RPMI8226 (cell line): ENCODE data around the gene WWOX.

Source experiments
- DNase-seq: peaks from one replicate; pipeline ENCODE4 v3.0.0-alpha.2; 2015

Gene WWOX

DNA sequence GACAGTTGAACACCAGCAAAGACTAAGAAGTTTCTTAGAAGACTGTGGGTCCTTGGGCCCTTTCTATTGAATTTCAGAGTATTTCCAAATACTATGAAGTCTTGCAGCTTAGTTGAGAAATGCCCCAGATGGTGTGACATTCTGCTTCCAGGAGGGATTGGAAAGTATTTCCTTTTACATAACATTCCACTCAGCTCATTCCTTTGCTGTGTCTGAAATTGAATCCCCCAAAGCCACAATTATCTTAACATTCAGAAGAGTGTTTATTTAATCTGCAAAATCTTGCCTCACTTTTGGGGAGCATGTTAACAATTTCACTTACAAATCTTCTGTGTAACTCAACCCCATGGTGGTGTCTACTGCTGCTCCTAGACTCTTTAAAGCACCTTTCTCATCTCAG, 307.7 kb downstream of the WWOX start:
- no peak for DNase-seq

DNA sequence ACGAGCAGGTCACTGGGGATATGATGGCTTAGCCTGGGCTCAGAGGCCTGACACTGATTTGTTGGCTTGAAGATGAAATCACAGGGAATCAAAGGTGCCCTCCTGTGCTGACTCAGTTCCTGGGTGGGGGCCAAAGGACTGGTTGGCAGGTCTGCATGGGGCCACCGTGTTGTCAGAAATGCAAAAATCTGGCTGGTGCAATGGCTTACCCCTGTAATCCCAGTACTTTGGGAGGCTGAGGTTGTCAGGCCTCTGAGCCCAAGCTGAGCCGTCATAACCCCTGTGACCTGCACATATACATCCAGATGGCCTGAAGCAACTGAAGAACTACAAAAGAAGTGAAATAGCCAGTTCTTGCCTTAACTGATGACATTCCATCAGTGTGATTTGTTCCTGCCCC, 314.2 kb downstream of the WWOX start:
- DNase-seq: no peak

DNA sequence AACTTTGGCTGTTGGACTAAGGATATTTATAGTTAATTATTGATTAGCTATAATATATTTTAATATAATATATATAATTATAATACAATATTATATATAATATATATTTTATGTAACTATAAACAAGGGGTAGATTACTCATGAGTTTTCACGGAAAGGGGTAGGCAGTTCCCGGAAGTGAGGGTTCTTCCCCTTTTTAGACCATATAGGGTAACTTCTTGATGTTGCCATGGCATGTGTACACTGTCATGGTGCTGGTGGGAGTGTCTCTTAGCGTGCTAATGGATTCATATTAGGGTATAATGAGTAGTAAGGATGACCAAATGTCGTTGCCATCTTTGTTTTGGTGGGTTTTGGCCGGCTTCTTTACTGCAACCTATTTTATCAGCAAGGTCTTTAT, 315.6 kb downstream of the WWOX start:
- DNase-seq: no peak

DNA sequence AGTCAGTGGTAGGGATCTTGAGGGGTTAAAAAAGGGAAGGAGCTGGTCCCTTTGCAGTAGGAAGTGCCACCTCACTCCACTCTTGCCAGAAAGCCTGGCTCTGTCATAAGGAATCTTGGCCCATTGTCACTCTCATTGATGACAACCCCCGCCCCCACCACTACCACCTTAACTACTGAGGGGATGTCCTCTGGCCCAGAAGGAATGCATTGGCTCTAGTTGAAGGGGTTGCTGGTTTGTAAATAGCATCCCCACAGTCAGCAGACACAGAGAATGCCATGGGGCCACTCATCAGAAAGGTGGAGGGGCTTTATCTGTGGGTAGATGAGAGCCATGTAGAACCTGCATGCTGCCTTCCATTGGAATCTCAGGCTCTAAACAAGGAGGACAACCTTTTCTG, 316.2 kb downstream of the WWOX start:
- DNase-seq: no peak

DNA sequence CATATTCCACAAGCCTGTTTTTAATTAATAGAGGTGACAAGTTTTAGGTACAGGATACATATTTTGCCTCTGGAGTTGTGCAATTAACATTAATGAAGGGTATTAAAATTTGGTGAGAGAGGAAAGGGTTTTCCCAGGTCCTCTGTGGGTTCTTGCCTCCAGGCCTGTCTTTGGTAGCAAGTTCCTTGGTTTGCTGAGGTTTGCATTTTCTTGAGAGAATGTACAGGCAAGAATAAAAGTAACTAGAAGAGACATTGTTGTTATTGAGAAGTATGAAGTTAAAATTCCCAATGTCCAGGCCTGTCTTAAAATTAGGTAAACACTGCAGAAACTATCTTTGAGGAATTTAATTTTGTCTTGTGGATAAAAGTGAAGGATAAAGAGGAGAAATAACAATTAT, 316.9 kb downstream of the WWOX start:
- DNase-seq: no peak

DNA sequence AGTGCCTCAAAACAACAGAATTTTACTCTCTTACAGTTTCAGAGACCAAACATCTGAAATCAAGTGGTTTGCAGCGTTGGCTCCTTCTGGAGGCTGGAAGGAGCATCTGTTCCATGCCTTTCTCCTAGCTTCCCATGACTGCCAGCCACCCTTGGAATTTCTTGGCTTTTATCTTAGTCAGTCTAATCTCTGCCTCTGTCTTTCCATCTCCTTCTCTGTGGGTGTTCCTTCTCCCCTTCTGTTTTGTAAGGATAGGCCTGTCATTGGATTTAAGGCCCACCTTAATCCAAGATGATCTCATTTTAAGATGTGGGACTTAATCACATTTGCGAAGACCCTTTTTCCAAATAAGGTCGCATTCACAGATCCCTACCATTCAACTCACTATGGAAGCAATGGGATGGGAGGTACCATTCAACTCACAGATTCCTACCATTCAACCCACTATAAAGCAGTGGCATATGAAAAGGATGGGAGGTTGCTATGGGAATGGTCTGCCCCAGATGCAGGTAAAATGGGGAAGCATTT, 321.8 kb downstream of the WWOX start:
- DNase-seq: no peak

DNA sequence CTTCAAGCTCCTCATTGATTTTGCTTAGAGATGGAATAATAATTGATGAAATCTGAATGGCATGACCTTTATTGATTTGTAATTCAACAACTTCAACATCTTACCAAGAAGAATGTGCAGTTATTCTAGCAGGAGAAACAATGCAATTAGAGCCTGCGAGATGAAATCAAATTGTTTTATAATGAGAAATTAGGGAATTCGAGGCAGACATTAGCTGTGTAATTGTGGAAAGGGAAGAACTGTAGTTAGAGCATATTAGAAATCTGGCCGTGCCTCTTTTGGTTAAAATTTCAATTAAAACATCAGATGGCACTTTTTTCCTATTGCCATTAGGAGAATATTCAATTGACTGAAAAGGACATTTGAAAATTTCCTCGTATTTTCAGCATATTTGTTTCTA, 325.8 kb downstream of the WWOX start:
- DNase-seq: no peak

DNA sequence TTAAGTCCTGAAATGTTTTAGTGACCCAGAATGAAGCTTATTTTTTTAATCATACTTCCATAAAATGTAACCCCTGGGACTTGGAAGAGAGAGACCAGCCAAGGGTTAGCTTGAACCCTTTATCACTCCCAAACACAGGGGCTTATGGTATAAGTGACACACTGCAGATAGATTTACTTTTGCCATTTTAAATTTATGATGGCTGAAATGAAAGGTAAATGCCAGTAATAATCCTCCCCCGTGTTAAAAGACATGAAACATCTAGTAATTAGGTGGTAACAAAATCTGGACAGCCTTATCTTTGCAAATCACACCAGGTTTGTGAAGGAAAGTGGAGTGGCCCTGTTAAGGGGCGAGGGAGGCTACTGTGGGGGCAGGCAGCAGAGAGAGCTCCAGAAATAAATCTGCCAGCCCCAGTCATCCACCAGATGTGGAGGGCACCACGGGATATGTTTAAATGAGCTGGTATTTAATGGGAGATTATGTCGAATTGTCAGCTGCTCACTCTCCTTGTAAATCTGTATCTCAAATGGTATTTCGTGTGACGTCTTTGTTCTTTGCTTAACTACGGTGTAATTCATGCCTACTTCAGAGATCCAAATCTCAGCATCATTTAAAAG, 326.5 kb downstream of the WWOX start:
- no peak for DNase-seq

DNA sequence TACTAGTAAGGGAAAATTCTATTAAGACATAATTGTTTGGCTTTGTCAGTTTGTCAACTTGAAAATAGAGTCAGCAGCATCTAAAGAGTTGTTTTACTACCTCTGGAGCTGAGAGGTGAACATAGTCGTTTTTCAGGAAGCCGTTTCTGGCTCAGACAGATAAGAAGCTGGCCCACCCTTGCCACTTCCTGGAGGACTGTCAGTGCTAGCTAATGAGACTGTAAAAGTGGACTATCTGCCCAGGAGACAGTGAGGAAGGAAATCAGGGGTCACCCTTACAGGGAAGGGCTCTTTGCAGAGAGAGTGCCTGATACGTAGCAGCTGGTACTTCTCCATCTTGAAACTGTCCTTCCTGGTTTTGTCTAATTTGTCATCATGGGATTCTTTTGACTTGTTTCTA, 328.7 kb downstream of the WWOX start:
- no peak for DNase-seq

DNA sequence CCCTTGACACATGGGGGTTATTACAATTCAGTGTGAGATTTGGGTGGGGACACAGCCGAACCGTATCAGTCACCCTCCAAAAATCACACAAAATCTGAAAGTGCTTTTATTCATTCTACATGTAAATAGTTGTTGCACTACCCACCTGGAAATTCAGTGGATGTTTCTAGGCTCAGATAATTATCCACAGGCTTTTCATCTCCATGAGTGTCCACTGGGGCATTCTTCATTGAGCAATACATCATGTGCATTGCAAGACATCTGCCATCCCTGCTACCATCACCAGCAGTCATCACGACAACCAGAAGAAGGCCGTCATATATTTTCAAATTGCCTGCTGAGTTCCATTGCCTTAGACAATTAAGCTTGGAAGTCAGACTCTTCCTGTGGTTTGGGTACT, 330.8 kb downstream of the WWOX start:
- no peak for DNase-seq

DNA sequence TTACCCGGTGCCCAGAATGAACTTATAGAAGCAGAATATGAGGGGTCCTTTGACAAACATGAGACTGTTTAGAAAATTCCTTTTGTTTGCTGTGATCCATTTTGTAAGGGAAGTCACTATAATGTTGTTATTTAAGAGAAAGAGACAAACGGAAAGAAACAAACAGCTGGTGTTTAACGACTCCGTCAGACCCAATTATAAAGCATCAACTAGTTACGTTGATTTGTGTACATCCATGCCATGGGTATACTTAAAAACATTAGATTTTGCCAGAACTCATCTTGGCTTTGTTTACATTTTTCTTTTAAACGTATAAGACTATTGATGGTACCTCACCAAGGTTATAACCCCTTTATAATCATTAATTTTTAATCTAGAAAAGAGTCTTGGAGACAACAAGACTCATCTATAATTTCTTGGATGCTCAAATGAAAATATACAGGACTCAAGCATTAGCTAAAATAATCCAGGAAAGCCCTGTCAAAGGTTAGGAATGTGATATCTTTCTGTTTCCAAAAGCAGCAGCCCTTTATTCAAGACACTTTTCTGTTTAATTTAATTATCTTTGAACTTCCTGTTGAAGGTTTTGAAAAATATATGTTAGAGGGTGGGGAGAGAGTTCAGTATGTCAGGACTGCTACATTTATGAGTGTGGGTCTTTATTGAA, 331.7 kb downstream of the WWOX start:
- no peak for DNase-seq

DNA sequence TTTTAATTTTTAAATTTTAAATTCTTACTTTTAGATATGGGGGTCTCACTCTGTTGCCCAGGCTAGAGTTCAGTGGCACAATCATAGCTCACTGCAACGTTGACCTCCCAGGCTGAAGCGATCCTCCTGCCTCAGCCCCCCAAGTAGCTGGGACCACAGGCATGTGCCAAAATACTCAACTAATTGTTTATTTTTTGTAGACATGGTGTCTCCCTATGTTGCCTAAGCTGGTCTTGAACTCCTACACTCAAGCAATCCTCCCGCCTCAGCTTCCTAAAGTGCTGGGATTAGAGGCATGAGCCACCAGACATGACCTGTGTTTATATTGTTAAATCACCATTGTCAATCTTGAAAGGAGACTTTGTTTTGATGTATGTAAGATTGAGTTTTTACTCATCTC, 332.2 kb downstream of the WWOX start:
- no peak for DNase-seq

DNA sequence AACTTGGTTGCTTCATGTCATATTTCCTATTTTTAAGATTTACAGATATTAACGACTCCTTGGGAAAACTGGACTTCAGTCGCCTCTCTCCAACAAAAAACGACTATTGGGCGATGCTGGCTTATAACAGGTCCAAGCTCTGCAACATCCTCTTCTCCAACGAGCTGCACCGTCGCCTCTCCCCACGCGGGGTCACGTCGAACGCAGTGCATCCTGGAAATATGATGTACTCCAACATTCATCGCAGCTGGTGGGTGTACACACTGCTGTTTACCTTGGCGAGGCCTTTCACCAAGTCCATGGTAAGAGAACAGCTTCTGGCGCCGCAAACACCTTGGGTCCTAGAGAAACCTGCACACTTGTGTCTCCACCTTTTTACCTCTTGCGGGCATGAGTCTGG, 333.0 kb downstream of the WWOX start:
- no peak for DNase-seq

DNA sequence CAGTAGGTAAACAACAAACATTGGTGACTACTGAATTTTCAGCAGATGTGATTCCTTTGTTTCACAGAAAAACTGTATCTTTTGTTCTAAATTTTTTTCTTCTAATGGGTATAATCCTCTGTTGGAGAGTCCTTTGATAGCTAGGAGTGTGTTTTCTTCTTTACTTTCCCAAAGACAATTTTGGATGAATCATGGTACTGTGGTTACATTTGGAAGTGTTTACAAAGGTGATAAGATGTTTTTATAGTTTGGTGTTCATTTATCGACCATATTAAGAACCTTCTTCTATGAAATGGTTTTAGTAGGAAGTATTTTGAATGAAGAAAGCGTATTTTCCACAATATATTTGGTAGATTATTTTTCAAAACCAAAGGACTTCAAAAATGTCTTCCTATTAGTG, 333.7 kb downstream of the WWOX start:
- no peak for DNase-seq

DNA sequence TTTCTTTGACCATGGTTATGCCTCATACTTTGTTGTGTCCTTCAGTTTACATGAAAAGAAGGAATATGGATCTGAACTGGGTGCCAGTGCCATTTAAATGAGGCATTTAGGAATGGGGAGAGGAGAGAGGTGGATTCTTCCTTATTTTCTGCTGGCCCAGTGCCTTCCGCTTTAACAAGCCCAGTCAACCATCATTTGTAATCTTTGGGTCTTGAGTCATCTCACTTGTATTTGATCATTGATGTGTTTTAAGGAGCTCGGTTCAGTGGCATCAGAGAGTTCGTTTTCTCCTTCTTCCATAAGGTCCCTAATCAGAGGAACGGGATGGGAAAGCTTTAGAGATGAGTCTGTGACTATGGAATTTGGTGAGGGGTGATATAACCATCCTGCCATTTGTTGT, 334.9 kb downstream of the WWOX start:
- no peak for DNase-seq

DNA sequence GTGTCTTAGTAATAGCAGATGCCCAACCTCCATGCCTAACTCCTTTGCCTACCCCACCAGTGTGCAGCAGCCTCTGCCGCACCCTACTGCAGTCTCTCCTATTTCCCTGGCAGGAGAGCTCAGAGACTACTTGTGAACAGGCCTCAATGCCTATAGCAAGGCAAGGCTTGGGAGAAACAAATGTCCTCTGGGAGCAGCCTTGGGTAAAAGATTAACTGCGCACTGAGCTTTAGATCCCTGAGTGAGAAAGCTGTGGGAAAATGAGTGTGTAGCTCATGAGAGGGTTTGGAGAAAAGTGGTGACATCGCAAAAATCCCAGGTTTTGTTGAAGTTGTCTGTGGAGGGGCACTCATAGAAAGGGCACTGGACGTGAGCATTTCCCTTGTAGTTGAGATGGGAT, 335.8 kb downstream of the WWOX start:
- no peak for DNase-seq

DNA sequence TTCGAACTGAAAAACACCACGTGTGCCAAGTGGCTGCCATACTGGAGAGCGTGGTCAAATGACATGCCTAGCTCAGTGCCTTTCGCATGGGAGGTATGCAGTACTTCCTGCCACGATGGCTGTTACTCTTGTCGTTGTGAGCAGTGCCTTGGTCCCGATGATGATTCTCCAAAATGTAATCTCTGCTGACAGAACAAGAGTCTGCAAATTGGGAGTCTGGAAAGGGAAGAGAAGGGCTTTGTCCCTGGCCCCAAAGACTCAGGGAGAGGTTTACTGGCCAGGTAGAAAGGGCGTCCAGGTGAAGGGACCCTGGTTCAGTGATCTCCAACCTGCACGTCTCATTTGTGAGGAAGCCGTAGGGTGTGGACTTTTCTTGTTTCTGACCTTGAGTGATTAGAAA, 336.6 kb downstream of the WWOX start:
- DNase-seq: no peak

DNA sequence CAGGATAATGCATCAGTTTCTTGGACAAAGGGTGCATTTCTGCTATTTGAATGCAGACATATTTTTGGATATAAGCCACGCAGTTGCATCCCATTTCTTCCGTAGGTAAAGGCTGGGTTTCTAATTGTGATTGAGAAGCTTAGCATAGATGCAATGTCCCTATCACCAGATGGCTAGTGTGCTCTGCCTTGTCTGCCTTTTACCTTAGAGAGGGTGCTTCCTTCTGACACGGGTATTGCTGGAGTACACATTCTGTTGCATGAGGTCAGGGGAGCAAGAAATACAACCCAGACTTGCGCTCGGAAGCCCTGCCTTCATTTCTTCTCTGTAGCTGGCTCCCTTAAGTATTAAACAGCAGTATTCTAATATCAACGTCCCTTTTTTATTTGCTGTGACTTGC, 337.4 kb downstream of the WWOX start:
- no peak for DNase-seq

DNA sequence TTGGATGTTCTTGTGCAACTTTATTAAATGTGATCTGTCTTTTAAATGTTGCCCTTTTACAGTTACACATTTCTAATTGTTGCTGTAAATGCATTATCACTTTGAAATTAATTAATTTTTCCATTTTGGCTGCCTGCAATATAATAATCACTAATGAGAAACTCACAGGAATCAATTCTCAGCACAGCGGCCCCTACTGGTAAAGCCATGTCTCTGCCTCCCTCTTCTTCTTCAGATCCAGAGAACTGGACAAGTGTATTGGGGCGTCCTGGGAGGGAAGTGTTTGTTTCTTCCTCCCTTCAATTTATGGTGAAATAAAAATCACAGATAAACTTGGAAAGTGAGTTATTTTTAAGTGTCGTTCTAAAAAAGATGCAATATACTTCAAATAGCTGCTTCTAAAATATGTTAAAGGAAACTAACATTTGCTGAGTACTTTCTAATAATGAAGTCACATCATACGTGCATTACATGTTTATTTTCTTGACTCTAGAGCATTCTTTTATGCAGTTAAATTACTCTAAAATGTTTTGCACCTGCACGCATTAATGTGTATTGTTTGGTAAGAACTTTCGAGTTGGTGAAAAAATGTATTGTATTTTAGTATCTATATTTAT, 338.0 kb downstream of the WWOX start:
- DNase-seq: peak; percentile 52

DNA sequence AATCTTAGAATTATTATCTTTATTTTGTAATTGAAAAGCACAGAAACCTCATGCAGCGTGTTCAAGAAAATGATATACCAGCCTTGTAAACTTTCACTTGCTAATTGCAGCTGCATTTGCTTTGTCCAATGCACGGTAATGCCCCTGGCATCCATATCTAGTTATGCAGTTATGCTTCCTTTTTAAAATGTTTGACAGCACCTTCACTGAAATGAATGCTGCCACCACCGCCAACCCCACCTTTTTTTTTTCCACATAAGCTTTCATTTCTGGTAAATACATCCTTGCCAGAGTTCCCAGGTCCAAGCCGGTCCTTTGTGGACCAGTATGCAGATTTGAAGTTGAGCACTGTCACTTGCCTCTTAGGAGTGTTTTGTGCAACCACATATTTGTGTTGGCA, 338.8 kb downstream of the WWOX start:
- DNase-seq: no peak

DNA sequence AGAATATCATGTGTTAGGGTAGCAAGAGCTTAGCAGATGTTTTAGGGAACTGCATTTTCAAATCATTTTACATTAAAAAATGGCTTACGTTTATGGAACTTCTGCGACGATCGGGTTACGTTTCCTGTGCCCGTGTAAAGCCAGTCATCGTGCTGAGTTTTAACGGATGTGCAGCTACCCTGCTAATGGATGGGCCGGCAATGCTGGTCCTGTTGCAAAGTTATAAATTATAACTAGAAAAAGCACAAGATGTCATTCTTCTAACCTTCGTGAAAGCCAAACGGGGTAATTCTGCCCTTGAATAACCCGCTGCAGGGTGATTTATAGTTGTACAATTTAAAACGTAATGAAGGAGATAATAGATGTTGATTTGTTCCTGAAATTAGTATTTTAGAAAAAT, 339.2 kb downstream of the WWOX start:
- no peak for DNase-seq

DNA sequence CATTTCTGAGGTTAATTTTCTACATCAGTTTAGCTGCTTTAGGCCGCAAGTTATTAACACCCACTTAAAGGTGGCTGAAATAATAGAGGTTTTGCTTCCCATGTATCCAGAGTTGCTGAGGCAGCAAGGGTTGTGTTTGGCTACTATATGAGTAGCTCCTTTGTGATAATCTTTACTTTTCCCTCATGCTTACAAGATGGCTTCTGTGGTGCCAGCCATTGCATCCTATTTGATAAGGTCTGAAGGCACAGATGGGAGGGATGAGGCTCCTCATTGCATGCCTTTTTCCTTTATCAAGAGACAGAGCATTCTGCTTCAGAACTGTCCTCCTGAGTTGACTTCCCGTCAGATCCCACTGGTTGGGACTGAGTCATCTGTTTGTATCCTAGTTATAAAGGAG, 340.2 kb downstream of the WWOX start:
- DNase-seq: no peak

DNA sequence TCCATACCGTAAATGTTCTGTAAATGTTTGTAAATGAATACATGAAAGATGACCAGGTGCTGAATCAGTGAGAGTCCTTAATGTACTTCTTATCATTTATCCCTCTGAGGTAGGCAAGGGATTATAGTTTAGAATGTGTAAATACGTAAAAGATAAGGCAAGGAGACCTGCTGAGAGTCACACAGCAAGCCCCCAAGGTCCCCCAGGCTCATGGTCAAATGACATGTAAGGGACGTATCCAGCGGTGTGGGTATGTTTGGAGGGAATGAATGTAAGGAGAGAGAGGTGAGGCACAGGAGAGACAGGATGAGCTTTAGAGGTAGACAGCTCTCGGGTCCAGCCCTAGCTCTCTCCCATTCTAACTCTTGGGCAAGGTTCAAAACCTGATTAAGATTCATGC, 341.8 kb downstream of the WWOX start:
- DNase-seq: no peak

DNA sequence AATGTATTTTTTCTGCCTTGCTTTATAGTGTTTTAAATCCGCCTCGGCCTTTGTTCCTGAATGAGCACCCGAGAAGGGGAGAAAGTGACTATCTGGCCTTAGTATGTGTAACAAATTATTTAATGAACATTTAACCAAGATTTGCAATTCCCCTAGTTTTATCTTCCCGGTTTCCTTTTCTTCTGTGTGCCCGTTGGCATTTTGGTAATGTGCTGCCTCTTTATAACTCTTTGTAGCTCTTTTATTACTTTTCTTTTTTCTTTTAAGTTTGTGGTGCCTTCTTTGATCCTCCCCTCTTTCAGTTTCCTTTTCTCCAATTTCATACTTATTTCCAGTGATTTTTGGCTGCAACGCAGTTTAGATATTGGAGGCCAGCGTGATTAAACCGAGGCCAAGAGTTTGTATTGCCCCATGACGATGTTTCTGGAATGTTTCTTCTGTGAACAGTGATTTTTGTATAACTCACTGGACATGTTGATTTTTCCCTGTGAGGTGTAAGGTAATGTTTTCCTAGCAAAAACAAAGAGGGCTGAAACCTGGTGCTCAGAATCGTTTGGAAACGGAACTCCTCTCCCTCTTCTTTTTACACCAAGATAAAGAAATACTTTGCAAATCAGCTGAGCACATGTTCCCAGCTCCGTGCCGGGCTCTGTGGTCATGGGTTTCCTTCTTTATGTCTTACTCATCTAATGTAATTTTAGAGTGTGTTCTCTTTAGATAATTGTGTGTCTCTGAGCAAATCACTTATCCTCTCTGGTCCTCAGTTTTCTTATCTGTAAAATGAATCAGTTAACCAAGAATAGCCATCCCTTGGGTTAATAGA, 344.3 kb downstream of the WWOX start:
- DNase-seq: no peak
